Raji (cell line): ENCODE results near the gene SLC5A9.

Source experiments
- POLR2A ChIP-seq: IDR thresholded peaks from 2 replicates; pipeline ENCODE4 v1.6.1; 2011; ENCODE audit warnings: low read depth, low read length, control low read depth; ENCODE audit not compliant: insufficient read depth

The SLC5A9 gene

DNA sequence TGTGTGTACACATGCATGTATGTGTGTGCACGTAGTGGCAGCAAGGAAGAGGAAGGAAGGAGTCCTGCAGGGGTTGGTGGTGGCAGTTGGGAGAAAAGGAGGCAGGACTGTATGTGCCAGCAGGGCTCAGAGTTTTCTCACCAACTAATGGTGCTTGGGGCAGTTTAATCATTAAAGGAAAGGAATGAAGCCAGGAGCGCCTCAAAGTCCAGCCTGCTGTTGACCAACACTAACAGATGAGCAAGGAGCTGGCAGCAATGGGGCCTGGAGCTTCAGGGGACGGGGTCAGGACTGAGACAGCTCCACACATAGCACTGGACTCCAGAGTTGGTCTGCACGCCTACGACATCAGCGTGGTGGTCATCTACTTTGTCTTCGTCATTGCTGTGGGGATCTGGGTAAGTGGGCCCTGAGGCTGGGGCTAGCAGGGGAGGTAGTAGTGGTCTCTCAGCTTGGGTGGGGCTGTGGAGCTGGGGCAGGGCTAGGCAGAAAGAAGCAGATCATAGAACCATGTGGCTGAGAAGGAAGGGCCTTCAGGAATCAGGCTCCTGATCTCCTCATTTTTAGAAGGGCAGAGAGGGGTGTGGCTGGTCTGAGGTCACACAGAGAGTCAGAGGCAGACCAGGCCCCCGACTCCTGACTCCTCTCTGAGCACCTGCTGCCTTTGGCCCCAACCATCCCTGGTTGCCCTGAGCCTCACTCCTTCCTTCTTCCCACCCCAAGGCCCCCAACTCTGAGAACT lies at the start of gene SLC5A9:
Gene SLC5A9 (plus strand): TSS at position 216 of the 742 bp plus-strand sequence. CDS start 21 bp downstream, at position 237.
- TF ChIP-seq POLR2A: no peak

GRCh38 chr1:48175116-48175515 lies 47.4 kb upstream of the SLC5A9 start:
- no peak for TF ChIP-seq POLR2A

GRCh38 chr1:48177257-48177656 lies 45.3 kb upstream of the SLC5A9 start:
- TF ChIP-seq POLR2A: no peak

DNA sequence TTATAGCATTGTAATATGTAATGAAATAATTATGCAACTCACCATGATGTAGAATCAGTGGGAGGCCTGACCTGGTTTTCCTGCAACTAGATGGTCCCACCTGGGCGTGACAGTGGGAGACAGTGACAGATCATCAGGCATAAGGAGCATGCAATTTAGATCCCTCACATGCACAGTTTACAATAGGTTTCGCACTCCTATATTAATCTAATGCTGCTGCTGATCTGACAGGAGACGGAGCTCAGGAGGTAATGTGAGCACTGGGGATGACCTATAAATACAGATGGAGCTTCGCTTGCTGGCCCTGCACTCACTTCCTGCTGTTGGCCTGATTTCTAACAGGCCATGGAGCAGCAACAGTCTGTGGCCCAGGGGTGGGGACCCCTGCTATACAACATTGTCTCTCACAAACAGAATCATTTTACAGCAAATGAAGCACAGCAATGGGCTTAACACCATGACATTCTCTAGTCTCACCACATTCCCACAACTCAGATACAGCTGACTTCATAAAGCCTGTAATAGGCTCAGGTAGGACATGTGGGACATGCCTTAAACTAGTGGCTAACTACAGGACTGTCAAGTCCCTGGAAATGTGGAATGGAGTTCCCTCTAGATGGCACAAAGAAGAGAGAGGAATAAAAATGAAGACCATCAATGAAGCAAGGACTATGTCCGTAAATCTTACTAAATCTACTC lies 40.7 kb upstream of the SLC5A9 start:
- no peak for TF ChIP-seq POLR2A

DNA sequence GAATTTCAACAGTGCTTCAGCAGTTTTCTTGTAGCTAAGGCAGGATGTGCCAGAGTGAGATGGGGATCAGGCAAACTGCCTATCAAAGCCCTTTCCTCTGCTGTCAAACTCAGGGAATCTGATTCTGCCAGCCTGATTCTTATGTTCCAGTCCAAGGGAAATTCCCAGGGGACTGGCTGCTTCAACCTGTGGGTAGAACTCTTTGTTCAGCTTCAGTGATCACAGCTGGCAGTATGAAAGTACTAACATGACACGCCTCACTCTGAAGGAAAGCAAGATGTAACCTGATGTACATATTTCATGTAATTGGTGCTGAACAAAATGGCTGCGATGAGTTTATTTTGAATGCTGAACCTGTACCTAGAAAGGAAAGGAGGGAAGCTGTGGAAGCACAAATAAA lies 40.1 kb upstream of the SLC5A9 start:
- TF ChIP-seq POLR2A: no peak

DNA sequence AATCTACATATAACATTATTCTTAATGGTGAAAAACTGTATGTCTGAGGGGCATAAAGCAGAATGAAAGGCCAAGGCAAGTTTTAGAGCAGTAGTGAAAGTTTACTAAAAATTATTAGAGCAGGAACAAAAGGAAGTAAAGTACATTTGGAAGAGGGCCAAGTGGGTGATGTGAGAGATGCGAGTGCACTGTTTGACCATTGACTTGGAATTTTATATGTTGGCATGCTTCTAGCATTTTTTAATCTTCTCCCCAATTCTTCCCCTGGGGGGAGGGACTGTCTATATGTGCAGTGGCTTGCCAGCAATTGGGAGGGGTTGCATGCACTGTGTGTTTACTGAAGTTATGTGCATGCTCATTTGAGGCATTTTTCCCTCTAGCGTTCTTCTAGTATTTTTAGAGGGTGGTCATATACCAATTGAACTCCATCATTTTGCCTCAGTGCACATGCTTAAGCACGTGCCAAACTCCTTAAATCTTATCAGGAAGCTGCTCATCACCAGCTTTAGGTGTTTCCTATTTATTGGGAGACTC lies 36.1 kb upstream of the SLC5A9 start:
- no peak for TF ChIP-seq POLR2A

DNA sequence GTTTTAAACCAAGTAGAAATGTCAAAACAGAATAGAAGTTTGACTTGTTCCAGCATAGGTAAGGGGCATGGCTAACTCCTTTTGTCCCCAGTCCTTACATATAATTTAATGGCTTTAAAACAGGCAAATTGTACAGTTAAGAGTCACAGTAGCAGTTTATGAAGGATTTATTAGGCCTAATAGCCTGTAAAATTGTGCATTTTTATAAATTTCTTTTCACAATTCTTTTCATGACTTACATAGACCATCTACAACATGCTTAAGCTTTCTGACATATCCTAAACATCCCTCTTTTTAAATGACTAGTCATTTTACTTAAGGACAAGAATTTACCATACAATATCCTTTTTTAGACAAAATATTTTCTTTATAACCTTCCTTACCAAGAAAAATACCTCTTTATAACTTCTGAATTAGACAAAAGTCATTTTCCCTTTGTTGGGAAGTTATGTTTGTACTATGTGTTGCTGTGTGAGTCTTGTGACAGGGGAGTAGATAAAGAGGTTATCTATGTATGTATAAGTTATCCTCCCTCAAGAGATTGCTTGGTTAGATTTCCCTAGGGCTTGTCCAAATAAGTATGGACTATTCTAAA lies 34.5 kb upstream of the SLC5A9 start:
- TF ChIP-seq POLR2A: no peak

DNA sequence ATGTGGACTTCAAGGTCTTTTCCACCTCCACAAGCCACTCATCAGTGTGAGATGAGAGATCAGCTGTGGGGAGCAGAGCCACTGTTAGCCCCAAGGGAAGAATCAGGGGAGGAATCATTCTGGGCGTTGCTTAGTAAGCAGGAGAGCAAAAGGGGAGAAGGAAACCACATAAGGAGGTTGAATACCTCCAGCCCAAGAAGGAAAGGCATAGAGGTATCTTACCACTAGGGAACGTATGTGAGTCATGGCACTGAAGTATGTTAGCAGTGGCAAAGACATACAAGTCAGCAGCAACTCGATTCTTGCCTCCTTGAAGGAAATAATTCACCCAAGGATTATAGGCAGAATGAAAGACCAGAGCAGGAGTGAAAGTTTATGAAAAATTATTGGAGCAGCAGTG lies 31.6 kb upstream of the SLC5A9 start:
- TF ChIP-seq POLR2A: no peak

DNA sequence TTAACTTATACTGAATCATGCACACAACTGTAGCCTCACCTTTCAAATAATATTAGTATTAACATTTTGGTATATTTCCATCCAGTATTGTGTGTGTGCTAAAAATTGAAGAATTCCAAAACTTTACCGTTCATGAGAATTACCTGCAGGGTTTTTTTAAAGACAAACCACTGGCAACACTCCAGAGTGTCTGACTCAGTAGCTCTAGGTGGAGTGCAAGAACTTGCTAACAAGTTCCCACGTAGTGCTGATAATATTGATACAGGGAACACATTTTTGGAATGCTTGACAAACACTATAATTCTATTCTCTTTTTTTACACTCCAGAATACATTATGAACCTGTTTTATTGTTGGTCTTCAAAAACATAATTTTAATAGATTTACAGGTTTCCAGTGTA lies 27.7 kb upstream of the SLC5A9 start:
- no peak for TF ChIP-seq POLR2A

DNA sequence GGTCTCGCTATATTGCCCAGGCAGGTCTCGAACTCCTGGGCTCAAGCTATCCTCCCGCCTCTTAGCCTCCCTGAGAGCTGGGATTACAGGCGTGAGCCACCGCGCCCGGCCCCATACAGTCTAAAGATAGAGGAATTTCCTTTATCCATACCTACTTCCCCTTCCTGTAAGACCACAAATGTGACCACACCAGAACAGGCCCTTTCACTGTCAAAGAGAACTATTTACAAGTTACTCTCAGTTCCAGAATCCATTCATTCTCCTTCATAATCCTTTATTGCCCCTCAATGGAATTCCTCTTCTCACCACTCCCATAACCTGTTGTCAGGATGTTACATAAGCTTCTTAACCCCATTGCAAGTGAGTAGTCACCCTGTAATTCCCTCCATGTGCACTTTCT lies 26.3 kb upstream of the SLC5A9 start:
- no peak for TF ChIP-seq POLR2A

GRCh38 chr1:48198970-48199369 lies 23.5 kb upstream of the SLC5A9 start:
- TF ChIP-seq POLR2A: no peak

- TF ChIP-seq POLR2A: no peak
These were observed 22.2 kb upstream of the SLC5A9 start for GRCh38 chr1:48200166-48200900.

GRCh38 chr1:48202030-48202752 lies 20.3 kb upstream of the SLC5A9 start:
- no peak for TF ChIP-seq POLR2A

- no peak for TF ChIP-seq POLR2A
These were observed 19.1 kb upstream of the SLC5A9 start for GRCh38 chr1:48203287-48203900.
